Activated naive CD8-positive, alpha-beta T cell treated with anti-CD3 and anti-CD28 coated beads, Interleukin-2, amount 10 ng/mL, durations not matched to agents 7 days and 5 days (primary cell): ENCODE results near the gene STOML1. TPM values are rescaled to one million over a fixed set of nuclear protein-coding genes. Genes with fewer than 3 reads are reported as not detected.
"Not testable (repeated sequence)": the region's sequence is repeated elsewhere in the genome, so short reads cannot be mapped to it uniquely, and the experiment has no call there.

ENCODE experiments used
- ATAC-seq: fragments of 150-1000 bp; cut with Tn5 transposase; one replicate; pipeline ENCODE4 v1.10.0; 2021; ENCODE audit warnings: low read depth, moderate library complexity
- POLR2A ChIA-PET: fragments of 350-600 bp; sonication (Branson Sonifier 250); formaldehyde crosslinking; loops from one replicate; lab custom pipeline; 2021; ENCODE audit warnings: antibody characterized with exemption; lab: Charles Lee
- DNase-seq: peaks from one replicate; pipeline ENCODE4 v3.0.0; 2021
- H3K27ac Mint-ChIP-seq: one replicate; pipeline ENCODE4 v1.8.0; 2022; ENCODE audit warnings: mild to moderate bottlenecking, mixed read lengths
- H3K27me3 Mint-ChIP-seq: one replicate; pipeline ENCODE4 v1.8.0; 2022; ENCODE audit warnings: mild to moderate bottlenecking, moderate library complexity, mixed read lengths
- H3K36me3 Mint-ChIP-seq: one replicate; pipeline ENCODE4 v1.8.0; 2021; ENCODE audit warnings: mild to moderate bottlenecking, mixed read lengths
- H3K4me1 Mint-ChIP-seq: one replicate; pipeline ENCODE4 v1.8.0; 2021; ENCODE audit warnings: mixed read lengths
- H3K4me3 Mint-ChIP-seq: one replicate; pipeline ENCODE4 v1.8.0; 2022; ENCODE audit warnings: mild to moderate bottlenecking, moderate library complexity, mixed read lengths
- H3K9me3 Mint-ChIP-seq: one replicate; pipeline ENCODE4 v1.8.0; 2021; ENCODE audit warnings: mixed read lengths
- total RNA-seq, 2 experiments: library from RNA; stranded (reverse); gene quantifications; one replicate each; pipeline ENCODE4 v1.2.3, GENCODE V29; 2021

The STOML1 gene
- total RNA-seq, 2 experiments from 2014 or later = 9.4 to 9.5 TPM

DNA sequence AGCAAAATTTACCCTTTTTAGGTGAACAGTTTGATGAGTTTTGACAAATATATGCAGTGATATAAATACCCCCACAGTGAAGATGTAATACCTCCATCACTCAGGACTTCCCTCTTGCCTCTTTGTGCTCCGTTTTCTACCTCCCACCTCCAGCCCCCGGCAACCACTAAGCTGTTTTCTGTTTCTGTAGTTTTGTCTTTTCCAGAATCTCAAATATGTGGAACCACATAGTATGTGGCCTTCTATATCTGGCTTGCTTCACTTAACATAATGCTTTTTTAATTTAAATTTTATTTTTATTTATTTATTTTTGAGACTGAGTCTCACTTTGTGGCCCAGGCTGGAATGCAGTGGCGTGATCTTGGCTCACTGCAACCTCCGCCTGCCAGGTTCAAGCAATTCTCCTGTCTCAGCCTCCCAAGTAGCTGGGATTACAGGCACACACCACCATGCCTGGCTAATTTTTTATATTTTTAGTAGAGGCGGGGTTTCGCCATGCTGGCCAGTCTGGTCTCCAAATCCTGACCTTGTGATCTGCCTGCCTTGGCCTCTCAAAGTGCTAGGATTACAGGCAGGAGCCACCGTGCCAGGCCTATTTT, 31.5 kb downstream of the STOML1 start:
- not testable (repeated sequence) for ATAC-seq, DNase-seq, H3K9me3 Mint-ChIP-seq, H3K27me3 Mint-ChIP-seq, H3K4me3 Mint-ChIP-seq, H3K36me3 Mint-ChIP-seq
- Mint-ChIP-seq H3K27ac (peak overlapping the region; percentile 9), H3K4me1 (peaks cover 32% of the 10 kb centered on the region)
- POLR2A ChIA-PET = interaction anchor here (1.1 to 1.5 kb wide), 3 partner anchors 14 to 39 kb away, joined by 3 to 5 read pairs (median 4); partner anchors contain the start of gene PML

DNA sequence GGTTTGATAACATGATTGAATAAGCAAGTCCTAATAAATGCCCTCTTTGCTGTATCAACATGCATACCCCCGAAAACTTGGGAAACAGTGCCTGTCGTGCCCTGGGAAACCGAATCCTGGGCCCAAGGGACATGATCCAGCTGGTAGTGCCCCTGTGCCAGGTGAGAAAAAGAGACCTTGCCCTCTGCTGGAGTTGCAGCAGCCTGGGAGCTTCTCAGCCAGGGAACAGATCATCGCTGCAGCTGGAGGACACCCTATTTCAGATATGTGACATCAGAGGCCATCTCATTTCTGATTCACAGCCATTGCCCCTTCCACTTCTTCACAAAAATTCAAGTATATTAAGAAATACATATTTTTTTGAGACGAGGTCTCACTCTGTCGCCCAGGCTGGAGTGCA, 32.3 kb downstream of the STOML1 start:
- Mint-ChIP-seq H3K9me3 (no peaks in the 10 kb centered on the region), H3K27me3 (peaks cover 3% of the 10 kb centered on the region), H3K27ac (peak overlapping the region; percentile 87), H3K4me3 (peak overlapping the region; percentile 43), H3K4me1 (peaks cover 26% of the 10 kb centered on the region), H3K36me3 (no peaks in the 10 kb centered on the region)
- POLR2A ChIA-PET = interaction anchor here (1.2 to 1.6 kb wide), 5 partner anchors 9 to 38 kb away, joined by 3 to 17 read pairs (median 4); partner anchors contain the start of gene PML
- ATAC-seq (no peak), DNase-seq (peak; percentile 29)

DNA sequence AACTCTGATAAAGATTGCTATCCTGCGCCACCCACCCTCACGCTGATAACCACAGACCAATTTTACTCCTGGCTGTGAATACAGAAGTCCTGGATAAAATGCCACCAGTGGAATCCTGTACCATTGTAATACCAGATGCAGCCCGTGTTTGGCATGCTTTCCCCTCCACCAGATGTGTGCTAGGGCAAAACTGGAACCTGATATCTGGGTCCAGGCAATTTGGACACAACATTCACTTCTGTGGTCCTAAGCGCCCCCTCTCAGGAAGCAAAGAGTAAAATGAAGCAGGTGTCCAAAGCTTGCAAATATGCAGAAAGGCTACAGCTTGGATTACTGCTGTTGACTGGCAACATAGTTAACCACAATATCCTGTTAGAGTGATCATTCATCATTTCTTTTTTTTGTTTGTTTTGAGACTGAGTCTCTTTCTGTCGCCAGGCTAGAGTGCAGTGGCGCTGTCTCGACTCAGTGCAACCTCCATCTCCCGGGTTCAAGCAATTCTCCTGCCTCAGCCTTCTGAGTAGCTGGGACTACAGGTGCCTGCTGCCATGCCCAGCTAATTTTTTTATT, 33.0 kb downstream of the STOML1 start:
- peaks cover 3% of the 10 kb centered on the region for H3K27me3 Mint-ChIP-seq
- ATAC-seq (peak; percentile 94), DNase-seq (no peak)
- peak overlapping the region; percentile 87 for H3K27ac Mint-ChIP-seq
- no peaks in the 10 kb centered on the region for H3K36me3 Mint-ChIP-seq
- H3K9me3 Mint-ChIP-seq = no peaks in the 10 kb centered on the region
- H3K4me3 Mint-ChIP-seq = peak overlapping the region; percentile 43
- POLR2A ChIA-PET = interaction anchor here (0.6 to 1.6 kb wide), 7 partner anchors 8 to 37 kb away, joined by 3 to 17 read pairs (median 4); partner anchors contain the start of gene PML
- H3K4me1 Mint-ChIP-seq = peaks cover 24% of the 10 kb centered on the region

DNA sequence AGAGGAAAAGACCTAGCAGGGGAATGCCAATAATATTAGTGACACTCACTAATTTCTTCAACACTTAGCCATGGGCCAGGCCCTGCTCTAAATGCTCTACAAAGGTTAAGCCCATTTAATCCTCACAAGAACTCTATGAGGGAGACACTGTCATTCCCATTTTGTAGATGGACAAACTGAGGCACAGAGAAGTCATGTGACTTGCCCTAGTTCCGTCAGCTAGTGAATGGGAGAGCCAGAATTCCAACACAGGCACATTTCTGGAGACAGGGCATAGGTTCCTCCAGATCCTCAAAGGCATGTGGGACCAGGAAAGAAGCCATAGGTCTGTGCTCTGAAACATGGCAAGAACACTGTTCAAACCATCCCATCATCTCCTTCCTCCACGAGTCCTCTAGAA, 34.3 kb downstream of the STOML1 start:
- Mint-ChIP-seq H3K4me3 (no peak overlapping the region), H3K4me1 (peaks cover 24% of the 10 kb centered on the region), H3K27me3 (peaks cover 3% of the 10 kb centered on the region), H3K27ac (peak overlapping the region; percentile 42), H3K9me3 (no peaks in the 10 kb centered on the region), H3K36me3 (no peaks in the 10 kb centered on the region)
- POLR2A ChIA-PET = no interaction called here
- ATAC-seq (no peak), DNase-seq (no peak)

DNA sequence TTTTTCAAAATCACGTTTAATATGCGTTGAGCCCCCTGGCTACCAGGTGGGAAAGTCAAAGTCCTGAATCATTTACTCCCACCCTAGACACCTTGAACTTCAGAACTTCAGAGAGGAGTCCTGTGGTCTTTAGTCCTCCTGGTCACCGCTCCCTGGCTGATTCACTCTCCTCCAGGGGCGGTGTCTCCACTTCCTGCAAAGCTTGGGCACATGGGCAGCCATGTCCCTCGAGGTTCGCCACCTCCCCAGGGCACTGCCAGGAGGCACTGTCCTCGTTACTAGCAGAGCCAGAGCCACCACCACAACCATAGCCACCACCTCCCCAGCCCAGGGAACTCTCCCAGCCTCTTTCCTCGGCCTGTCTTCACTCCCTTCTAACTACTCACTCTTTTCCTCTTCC, 34.8 kb downstream of the STOML1 start:
- peak overlapping the region; percentile 42 for H3K27ac Mint-ChIP-seq
- H3K27me3 Mint-ChIP-seq = peaks cover 3% of the 10 kb centered on the region
- DNase-seq = no peak
- no peak for ATAC-seq
- H3K36me3 Mint-ChIP-seq = no peaks in the 10 kb centered on the region
- H3K4me3 Mint-ChIP-seq = no peak overlapping the region
- POLR2A ChIA-PET = interaction anchor here (1.0 to 1.1 kb wide), 2 partner anchors 29 to 37 kb away, joined by 3 read pairs; partner anchors contain the start of gene PML
- peaks cover 27% of the 10 kb centered on the region for H3K4me1 Mint-ChIP-seq
- no peaks in the 10 kb centered on the region for H3K9me3 Mint-ChIP-seq

DNA sequence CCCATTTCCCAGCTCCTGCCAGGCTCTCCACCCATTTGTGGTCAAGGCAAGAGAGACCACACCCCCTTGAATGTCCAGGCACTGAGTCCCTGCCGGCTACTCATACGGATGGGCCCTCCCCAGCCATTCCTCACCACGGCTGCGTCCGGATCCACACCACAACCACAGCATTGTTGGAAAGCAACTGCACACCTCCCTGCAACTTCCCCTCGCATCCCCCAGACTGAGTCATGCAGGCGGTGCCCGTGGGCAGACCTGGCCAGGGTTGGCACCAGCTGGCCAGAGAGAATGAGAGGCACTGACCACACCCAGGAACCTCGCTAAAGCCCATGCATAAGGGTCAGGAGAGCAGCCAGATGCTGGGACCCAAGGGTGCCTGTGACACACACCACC, 35.4 kb downstream of the STOML1 start:
- POLR2A ChIA-PET = interaction anchor here (1.0 to 1.1 kb wide), 2 partner anchors 29 to 38 kb away, joined by 3 read pairs; partner anchors contain the start of gene PML
- Mint-ChIP-seq H3K4me1 (peaks cover 29% of the 10 kb centered on the region), H3K4me3 (no peak overlapping the region), H3K36me3 (no peaks in the 10 kb centered on the region), H3K27ac (peak overlapping the region; percentile 14), H3K9me3 (no peaks in the 10 kb centered on the region), H3K27me3 (peaks cover 3% of the 10 kb centered on the region)
- no peak for DNase-seq
- no peak for ATAC-seq

DNA sequence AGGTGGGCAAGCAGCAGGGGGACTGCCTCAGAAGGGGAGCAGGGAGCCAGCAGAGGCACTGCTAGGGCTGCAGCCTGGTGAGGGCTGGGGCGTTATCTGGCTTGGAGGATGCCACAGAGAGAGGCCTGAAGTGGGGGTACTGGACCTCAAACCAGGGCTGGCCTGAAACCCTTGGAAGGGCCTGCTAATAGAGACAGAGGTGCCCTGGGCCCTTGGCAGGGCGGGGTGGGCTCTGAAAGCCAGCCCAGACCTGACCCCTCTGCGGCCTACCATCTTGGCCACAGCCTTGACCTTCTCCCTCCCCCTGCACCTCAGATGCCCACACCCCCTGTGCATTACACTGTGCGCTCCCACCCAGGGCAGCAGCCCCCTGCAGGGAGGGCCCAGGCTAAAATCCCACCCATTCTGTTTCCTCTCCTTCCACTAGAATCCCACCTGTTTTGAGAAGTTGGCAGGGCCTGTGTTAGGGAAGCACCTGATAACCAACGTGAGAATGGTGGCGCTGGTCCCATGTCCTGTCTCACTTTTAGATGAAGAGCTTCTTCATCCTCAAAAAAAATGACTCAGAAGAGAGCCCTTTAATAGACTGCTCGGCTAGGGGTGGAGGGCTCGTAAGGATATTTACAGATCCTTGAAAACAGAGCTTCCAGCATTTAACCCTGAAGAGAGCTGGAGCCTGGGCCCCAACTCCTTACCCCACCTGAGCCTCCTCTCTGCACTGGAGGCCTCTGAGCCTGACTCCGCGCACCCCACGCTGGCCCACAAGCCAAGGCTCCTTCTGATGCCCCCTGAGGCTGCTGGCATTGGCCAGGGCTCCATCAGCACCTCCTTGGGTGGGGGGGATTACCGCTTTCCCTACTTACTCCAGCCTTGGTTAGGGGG, 36.0 kb downstream of the STOML1 start:
- ATAC-seq (no peak), DNase-seq (no peak)
- peak overlapping the region; percentile 14 for H3K27ac Mint-ChIP-seq
- peaks cover 32% of the 10 kb centered on the region for H3K4me1 Mint-ChIP-seq
- H3K4me3 Mint-ChIP-seq = no peak overlapping the region
- no peaks in the 10 kb centered on the region for H3K36me3 Mint-ChIP-seq
- H3K27me3 Mint-ChIP-seq = peaks cover 3% of the 10 kb centered on the region
- POLR2A ChIA-PET = interaction anchor here (1.0 to 1.1 kb wide), 2 partner anchors 28 to 38 kb away, joined by 3 read pairs; partner anchors contain the start of gene PML
- H3K9me3 Mint-ChIP-seq = no peaks in the 10 kb centered on the region

DNA sequence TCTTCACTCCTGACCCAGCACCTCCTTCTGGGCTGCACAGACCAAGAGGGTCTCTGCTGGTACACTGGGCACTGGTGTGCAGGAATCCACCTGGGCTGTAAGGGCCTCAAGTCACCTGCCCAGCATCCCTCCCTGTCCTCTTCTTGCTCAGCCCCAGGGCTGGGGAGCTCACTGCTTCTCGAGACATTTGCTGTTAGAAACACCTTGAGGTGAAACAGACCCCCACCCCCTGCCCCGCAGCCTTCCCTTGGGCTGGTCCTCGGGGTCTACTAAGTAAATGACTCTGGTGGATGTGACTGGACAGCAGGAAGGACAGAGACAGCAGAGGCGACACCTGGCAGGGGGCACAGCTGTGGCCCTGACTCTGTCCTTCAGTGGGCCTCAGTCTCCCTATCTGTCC, 36.8 kb downstream of the STOML1 start:
- peaks cover 33% of the 10 kb centered on the region for H3K4me1 Mint-ChIP-seq
- no peak overlapping the region for H3K4me3 Mint-ChIP-seq
- peaks cover 3% of the 10 kb centered on the region for H3K27me3 Mint-ChIP-seq
- no peak for DNase-seq
- POLR2A ChIA-PET = no interaction called here
- no peaks in the 10 kb centered on the region for H3K36me3 Mint-ChIP-seq
- no peak for ATAC-seq
- no peaks in the 10 kb centered on the region for H3K9me3 Mint-ChIP-seq
- no peak overlapping the region for H3K27ac Mint-ChIP-seq

DNA sequence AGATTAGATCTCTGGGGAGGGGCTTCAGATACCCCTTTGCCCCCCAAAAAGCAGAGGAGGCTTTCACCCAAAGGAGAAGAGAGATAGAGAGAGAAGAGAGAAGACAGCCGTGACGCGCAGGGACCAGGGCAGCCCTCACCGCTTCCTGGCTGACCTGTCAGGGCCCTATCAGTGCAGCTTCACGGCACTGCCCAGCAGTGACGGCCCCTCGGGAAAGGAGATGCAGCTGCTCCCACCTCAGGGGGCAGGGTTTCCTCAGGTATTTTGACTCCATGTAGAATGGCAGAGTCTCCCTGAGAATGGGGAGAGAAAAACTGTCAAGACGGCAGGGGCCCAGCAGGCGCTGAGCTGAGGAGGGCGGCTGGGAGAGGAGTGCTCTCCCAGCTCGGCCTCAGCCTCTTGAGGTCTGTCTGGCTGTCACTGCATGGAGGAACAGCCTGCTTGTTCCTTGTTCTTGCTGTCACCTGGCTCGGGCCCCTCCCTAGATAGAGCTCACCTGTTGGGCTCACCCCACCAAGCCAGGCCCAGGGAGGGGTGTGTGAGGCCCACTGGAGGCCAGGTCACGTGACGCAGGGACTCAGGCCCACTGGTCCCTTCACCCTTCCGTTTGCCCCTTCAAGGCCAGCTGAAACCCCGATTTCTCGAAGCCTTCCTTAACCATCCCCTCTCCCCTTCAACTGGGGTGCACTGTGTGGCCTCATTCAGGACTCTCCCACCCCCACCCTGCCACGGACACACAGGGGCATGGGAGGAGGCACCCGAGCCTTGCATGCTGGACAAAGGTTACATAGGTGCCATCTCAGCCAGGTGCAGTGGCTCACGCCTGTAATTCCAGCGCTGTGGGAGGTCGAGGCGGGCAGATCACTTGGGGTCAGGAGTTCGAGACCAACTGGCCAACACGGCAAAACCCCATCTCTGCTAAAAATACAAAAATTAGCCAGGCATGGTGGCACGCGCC, 37.6 kb downstream of the STOML1 start:
- no peak for ATAC-seq

DNA sequence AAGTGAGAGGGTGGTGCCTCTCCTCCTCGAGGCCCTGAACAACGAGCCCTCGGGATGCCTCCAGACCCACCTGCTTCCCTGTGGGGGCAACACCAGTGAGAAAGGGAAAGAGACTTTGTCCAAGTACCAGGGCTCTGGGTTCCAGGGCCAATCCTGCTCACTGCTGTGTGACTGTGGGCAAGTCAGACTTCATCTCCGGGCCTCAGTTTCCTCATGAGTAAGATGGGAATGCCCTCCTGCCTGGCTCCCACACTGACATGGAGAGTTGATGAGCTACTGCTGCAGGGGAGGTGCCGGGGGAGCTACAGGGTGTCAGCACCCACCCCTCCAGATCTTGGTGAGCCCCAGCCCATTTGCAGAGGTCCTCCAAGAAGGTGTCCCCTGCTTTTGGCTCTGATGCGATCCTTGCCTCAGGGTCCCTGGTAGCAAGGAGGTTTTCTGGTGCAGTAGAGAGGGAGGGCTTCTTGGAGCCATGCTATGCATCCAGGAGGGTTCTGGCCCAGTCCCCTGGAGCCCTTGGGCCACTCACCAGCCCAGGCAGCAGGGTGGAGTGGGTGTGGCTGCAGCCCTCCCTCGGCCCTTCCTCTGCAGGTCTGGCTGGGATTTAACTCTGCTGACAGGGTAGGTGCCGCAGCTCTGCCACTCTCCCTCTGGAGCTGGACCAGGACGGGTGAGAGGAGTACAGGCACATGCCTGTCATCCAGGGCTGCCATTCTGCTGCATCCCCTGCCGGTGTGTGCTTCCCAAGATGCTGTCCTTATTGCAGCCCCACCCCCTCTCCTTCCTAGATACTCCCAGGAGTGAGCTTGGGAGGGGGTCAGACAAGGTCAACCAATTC, 39.0 kb downstream of the STOML1 start:
- no peaks in the 10 kb centered on the region for H3K9me3 Mint-ChIP-seq
- peaks cover 3% of the 10 kb centered on the region for H3K27me3 Mint-ChIP-seq
- no peaks in the 10 kb centered on the region for H3K36me3 Mint-ChIP-seq
- POLR2A ChIA-PET = no interaction called here
- DNase-seq = no peak
- H3K4me3 Mint-ChIP-seq = no peak overlapping the region
- ATAC-seq = no peak
- no peak overlapping the region for H3K27ac Mint-ChIP-seq
- peaks cover 18% of the 10 kb centered on the region for H3K4me1 Mint-ChIP-seq

More for the DNA sequence above, 37.6 kb downstream of the STOML1 start:
- no peak for DNase-seq
- H3K4me3 Mint-ChIP-seq = no peak overlapping the region
- no peak overlapping the region for H3K27ac Mint-ChIP-seq
- no peaks in the 10 kb centered on the region for H3K36me3 Mint-ChIP-seq
- peaks cover 3% of the 10 kb centered on the region for H3K27me3 Mint-ChIP-seq
- H3K9me3 Mint-ChIP-seq = no peaks in the 10 kb centered on the region
- H3K4me1 Mint-ChIP-seq = peaks cover 28% of the 10 kb centered on the region
- POLR2A ChIA-PET = no interaction called here

DNA sequence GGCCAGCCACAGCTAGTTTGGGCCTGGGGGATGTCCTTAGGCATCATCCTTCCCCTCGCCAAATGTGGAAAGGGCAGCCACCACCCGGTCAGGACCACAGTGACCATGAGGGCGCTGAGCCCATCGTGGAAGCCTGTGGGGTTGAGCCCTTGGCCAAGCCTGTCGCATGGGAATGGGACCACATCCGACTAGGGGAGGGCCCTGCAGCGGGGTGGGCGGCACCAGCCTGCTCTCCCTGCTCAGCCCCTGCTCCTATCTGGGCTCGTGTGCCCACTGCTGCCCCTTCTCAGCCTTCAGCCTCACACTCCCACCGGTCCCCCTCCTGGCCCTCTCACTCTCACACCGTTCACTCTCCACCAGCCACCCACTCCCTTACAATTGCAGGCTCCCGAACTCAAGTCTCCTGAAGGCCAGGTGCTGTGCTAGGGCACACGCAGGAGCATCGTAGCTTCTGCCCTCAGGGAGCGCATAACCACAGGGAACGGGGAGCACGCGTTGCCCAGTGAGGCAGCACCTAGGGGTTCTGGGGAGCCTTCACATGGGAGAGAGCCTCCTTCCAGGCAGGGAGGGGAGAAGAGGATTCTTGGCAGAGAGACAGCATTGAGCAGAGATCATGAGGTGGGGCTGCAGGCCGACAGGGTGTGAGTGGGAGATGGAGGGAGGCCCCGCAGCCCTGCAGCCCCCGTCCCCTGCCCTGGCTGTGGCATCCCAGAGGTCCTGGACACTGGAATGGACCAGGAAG, 39.8 kb downstream of the STOML1 start:
- H3K9me3 Mint-ChIP-seq = no peaks in the 10 kb centered on the region
- H3K4me3 Mint-ChIP-seq = peak overlapping the region; percentile 15
- H3K27me3 Mint-ChIP-seq = peaks cover 6% of the 10 kb centered on the region
- H3K36me3 Mint-ChIP-seq = no peaks in the 10 kb centered on the region
- POLR2A ChIA-PET = interaction anchor here (1.2 to 4.1 kb wide), 2 partner anchors 13 to 42 kb away, joined by 3 to 38 read pairs; partner anchors contain the start of gene PML
- peaks cover 16% of the 10 kb centered on the region for H3K4me1 Mint-ChIP-seq
- H3K27ac Mint-ChIP-seq = peak overlapping the region; percentile 57
- DNase-seq (no peak), ATAC-seq (no peak)
